T-cell (primary cell): Measurements from ENCODE around the gene PDZD7. TPM values are rescaled to one million over a fixed set of nuclear protein-coding genes. Genes with fewer than 3 reads are reported as not detected.

Experiments
- ATAC-seq, 4 experiments: fragments of 200-7000 bp in 3 of 4; fragments of 150-1000 bp in 1 of 4; cut with Tn5 transposase; replicated peaks in 1 of 4; 1 replicate in 3 of 4; 2 replicates in 1 of 4; pipeline ENCODE4 v1.10.0; 2021; ENCODE audit warnings: moderate library complexity in 3 of 4, mild to moderate bottlenecking in 2 of 4, moderate number of reproducible peaks in 1 of 4
- CTCF ChIA-PET, 2 donors: fragments of 300-600 bp; sonication (Branson Sonifier 250); formaldehyde crosslinking; loops; one replicate each; lab custom pipeline; 2022; ENCODE audit warnings: antibody characterized with exemption in 2 of 2; lab: Charles Lee
- POLR2A ChIA-PET, 2 donors: fragments of 300-600 bp; sonication (Branson Sonifier 250); formaldehyde crosslinking; loops; one replicate each; lab custom pipeline; 2022; ENCODE audit warnings: antibody characterized with exemption in 2 of 2; lab: Charles Lee
- DNase-seq, 35 experiments: peaks; one replicate each; pipeline versions ENCODE4 v3.0.0 to v3.0.0-alpha.2; 2013 to 2023
- H3K27ac ChIP-seq: one replicate; pipeline ENCODE4 v1.5.1; 2013; ENCODE audit warnings: low read length
- H3K27me3 ChIP-seq, 2 experiments: replicated peaks in 1 of 2; 1 replicate in 1 of 2; 2 replicates in 1 of 2; pipeline versions ENCODE4 v1.6.1 to v1.7.0; 2013; ENCODE audit warnings: low read length in 1 of 2, mixed read lengths in 1 of 2; ENCODE audit not compliant: control insufficient read depth in 2 of 2, insufficient read depth in 2 of 2; ENCODE audit errors: extremely low read depth in 1 of 2
- H3K36me3 ChIP-seq, 2 donors: 1 replicate in 1 of 2; 2 replicates in 1 of 2; pipeline versions ENCODE4 v1.6.1 to v1.7.0; 2013; ENCODE audit warnings: low read length in 1 of 2; ENCODE audit not compliant: control insufficient read depth in 2 of 2, insufficient read depth in 1 of 2; ENCODE audit errors: extremely low read depth in 1 of 2
- H3K4me1 ChIP-seq, 2 experiments: 1 replicate in 1 of 2; 2 replicates in 1 of 2; pipeline versions ENCODE4 v1.6.1 to v1.7.0; 2013; ENCODE audit warnings: low read length in 2 of 2, mixed read lengths in 1 of 2; ENCODE audit not compliant: insufficient read depth in 2 of 2, control insufficient read depth in 1 of 2; ENCODE audit errors: extremely low read depth in 1 of 2
- H3K4me3 ChIP-seq, 2 donors: 1 replicate in 1 of 2; 2 replicates in 1 of 2; pipeline versions ENCODE4 v1.5.1 to v1.7.0; 2013; ENCODE audit warnings: mild to moderate bottlenecking in 2 of 2, low read length in 1 of 2, moderate library complexity in 1 of 2; ENCODE audit not compliant: control insufficient read depth in 1 of 2; ENCODE audit errors: extremely low read depth in 1 of 2
- H3K9me3 ChIP-seq: 2 replicates; pipeline ENCODE4 v1.7.0; 2013
- H3K27ac Mint-ChIP-seq, 2 donors: one replicate each; pipeline ENCODE4 v1.8.0; 2020 to 2021; ENCODE audit warnings: mild to moderate bottlenecking in 2 of 2, mixed read lengths in 2 of 2
- H3K27me3 Mint-ChIP-seq, 2 donors: one replicate each; pipeline ENCODE4 v1.8.0; 2021 to 2022; ENCODE audit warnings: mixed read lengths in 2 of 2
- H3K36me3 Mint-ChIP-seq: one replicate; pipeline ENCODE4 v1.8.0; 2021; ENCODE audit warnings: mixed read lengths
- H3K4me1 Mint-ChIP-seq, 3 donors: one replicate each; pipeline ENCODE4 v1.8.0; 2020 to 2022; ENCODE audit warnings: mixed read lengths in 3 of 3, mild to moderate bottlenecking in 1 of 3
- H3K4me3 Mint-ChIP-seq, 3 donors: one replicate each; pipeline ENCODE4 v1.8.0; 2020 to 2022; ENCODE audit warnings: mild to moderate bottlenecking in 3 of 3, mixed read lengths in 3 of 3, moderate library complexity in 3 of 3
- H3K9me3 Mint-ChIP-seq, 3 donors: one replicate each; pipeline ENCODE4 v1.8.0; 2020 to 2022; ENCODE audit warnings: mixed read lengths in 3 of 3
- WGBS: methylation state at CpG from one replicate; pipeline ENCODE4 v1.1.5; 2013; ENCODE audit warnings: missing lambda C conversion rate; ENCODE audit not compliant: insufficient coverage; 5-methylcytosine and 5-hydroxymethylcytosine counted together
- total RNA-seq, 35 experiments: library from RNA in 6 of 35; stranded (reverse) in 6 of 35; fragments of 120-200 nt in 1 of 35; gene quantifications; one replicate each; pipeline versions ENCODE4 v1.2.1 to v1.2.4 and lab custom pipeline; 2013 to 2026

PDZD7 gene
- total RNA-seq, 5 donors from 2014 or later (not counting 1 experiment from before 2014, with no cell fraction given): 1.7 to 2.7 (median 2.3) TPM

GRCh38 chr10:101043363-101043707, 12.4 kb upstream of the PDZD7 start:
- Histone ChIP-seq H3K4me1 (peaks cover 5 to 27% of the 10 kb centered on the region in 2 experiments), H3K9me3 (no peaks in the 10 kb centered on the region), H3K4me3 (peak overlapping the region; percentile 59 to 83), H3K36me3 (peaks cover 6 to 10% of the 10 kb centered on the region in 2 donors), H3K27me3 (peaks cover 14 to 27% of the 10 kb centered on the region in 2 experiments), H3K27ac (peak overlapping the region; percentile 36)
- ATAC-seq (no peak), DNase-seq (no peak)
- 50% methylated on average over 1 of the region's 2 CpGs for WGBS
- ChIA-PET POLR2A (interaction anchor here (0.6 to 1.5 kb wide), 5 partner anchors 9 to 512 kb away, joined by 3 to 9 read pairs (median 4); partner anchors contain the start of gene KAZALD1 (in 1 of the 2)), CTCF (interaction anchor here (0.7 to 2.1 kb wide), 21 partner anchors 8 to 99 kb away, joined by 3 to 12 read pairs (median 4); partner anchors contain the start of genes PDZD7 (in 1 of the 2) and SFXN3 (in 1 of the 2))
- Mint-ChIP-seq H3K9me3 (no peaks in the 10 kb centered on the region), H3K4me3 (peak overlapping the region; percentile 93 to 94 (median 94)), H3K27me3 (peaks cover 23 to 25% of the 10 kb centered on the region in 2 donors), H3K27ac (peak overlapping the region; percentile 27 to 94), H3K36me3 (peaks cover 4% of the 10 kb centered on the region), H3K4me1 (peaks cover 25 to 35% (median 27%) of the 10 kb centered on the region in 3 donors)

- Histone ChIP-seq H3K9me3 (no peaks in the 10 kb centered on the region), H3K27ac (peak overlapping the region; percentile 36), H3K36me3 (peaks cover 6 to 15% of the 10 kb centered on the region in 2 donors), H3K4me1 (peaks cover 5 to 22% of the 10 kb centered on the region in 2 experiments), H3K27me3 (peaks cover 13 to 22% of the 10 kb centered on the region in 2 experiments), H3K4me3 (peak overlapping the region; percentile 59 to 83)
- Mint-ChIP-seq H3K4me3 (peak overlapping the region; percentile 93 to 94 (median 94)), H3K27ac (peak overlapping the region; percentile 90 to 94), H3K9me3 (no peaks in the 10 kb centered on the region), H3K36me3 (peaks cover 9% of the 10 kb centered on the region), H3K27me3 (peaks cover 17 to 20% of the 10 kb centered on the region in 2 donors), H3K4me1 (peaks cover 23 to 31% (median 26%) of the 10 kb centered on the region in 3 donors)
- POLR2A ChIA-PET: interaction anchor here (0.6 to 1.5 kb wide), 4 partner anchors 11 to 512 kb away, joined by 3 to 9 read pairs (median 4); partner anchors contain the start of gene KAZALD1 (in 1 of the 2)
- peak; percentile 44 to 85 (median 68) for DNase-seq
- under 1% methylated on average over 28 of the region's 40 CpGs for WGBS
- ATAC-seq: peak; percentile 80 to 91 (median 86)
- CTCF ChIA-PET: interaction anchor here (0.6 to 2.1 kb wide), 24 partner anchors 8 to 100 kb away, joined by 3 to 12 read pairs (median 4); partner anchors contain the start of genes PDZD7 (in 1 of the 2) and SFXN3 (in 1 of the 2)
Measured at GRCh38 chr10:101042667-101043362, 11.9 kb upstream of the PDZD7 start.

GRCh38 chr10:101042118-101042517, 11.2 kb upstream of the PDZD7 start:
- ATAC-seq (no peak), DNase-seq (no peak)
- H3K27me3 ChIP-seq: peaks cover 9 to 15% of the 10 kb centered on the region in 2 experiments
- peaks cover 11 to 13% of the 10 kb centered on the region in 2 donors for H3K27me3 Mint-ChIP-seq
- no peaks in the 10 kb centered on the region for H3K9me3 Mint-ChIP-seq
- ChIA-PET POLR2A (interaction anchor here in 1 of 2 donors (1.5 kb wide), 1 partner anchor 10 kb away, joined by 9 read pairs; no protein-coding TSS in a partner anchor), CTCF (interaction anchor here (0.6 to 2.1 kb wide), 15 partner anchors 9 to 100 kb away, joined by 3 to 14 read pairs (median 6); partner anchors contain the start of genes KAZALD1 (in 1 of the 2), PDZD7 (in 1 of the 2) and SFXN3 (in 1 of the 2))
- peak overlapping the region; percentile 36 for H3K27ac ChIP-seq
- peaks cover 5 to 22% of the 10 kb centered on the region in 2 experiments for H3K4me1 ChIP-seq
- peaks cover 23 to 31% (median 26%) of the 10 kb centered on the region in 3 donors for H3K4me1 Mint-ChIP-seq
- WGBS: 95% methylated on average over 2 of the region's 4 CpGs
- H3K36me3 Mint-ChIP-seq: peaks cover 16% of the 10 kb centered on the region
- H3K4me3 ChIP-seq: no peak overlapping the region
- peaks cover 6 to 22% of the 10 kb centered on the region in 2 donors for H3K36me3 ChIP-seq
- H3K27ac Mint-ChIP-seq: peak overlapping the region in 1 of 2 donors; percentile 90
- H3K4me3 Mint-ChIP-seq: peak overlapping the region; percentile 93 to 94 (median 94)
- H3K9me3 ChIP-seq: no peaks in the 10 kb centered on the region

GRCh38 chr10:101041252-101041761, 10.4 kb upstream of the PDZD7 start:
- H3K36me3 Mint-ChIP-seq: peaks cover 21% of the 10 kb centered on the region
- ATAC-seq (peak; percentile 78 to 89 (median 81)), DNase-seq (peak; percentile 45 to 85 (median 67))
- no peak overlapping the region for H3K4me3 Mint-ChIP-seq
- peaks cover 3 to 6% of the 10 kb centered on the region in 2 donors for H3K27me3 Mint-ChIP-seq
- Histone ChIP-seq H3K36me3 (peaks cover 13 to 30% of the 10 kb centered on the region in 2 donors), H3K9me3 (no peaks in the 10 kb centered on the region), H3K27ac (no peak overlapping the region), H3K4me3 (no peak overlapping the region), H3K27me3 (peaks cover 6 to 7% of the 10 kb centered on the region in 2 experiments), H3K4me1 (peaks cover 5 to 22% of the 10 kb centered on the region in 2 experiments)
- 40% methylated on average over 2 of the region's 6 CpGs for WGBS
- H3K9me3 Mint-ChIP-seq: no peaks in the 10 kb centered on the region
- CTCF ChIA-PET: interaction anchor here (0.6 to 2.1 kb wide), 26 partner anchors 9 to 1753 kb away, joined by 3 to 20 read pairs (median 6); partner anchors contain the start of genes PDZD7 (in 2 of the 2), SFXN3 (in 2 of the 2), HIF1AN (in 1 of the 2) and KAZALD1 (in 1 of the 2)
- peak overlapping the region in 1 of 2 donors; percentile 48 for H3K27ac Mint-ChIP-seq
- H3K4me1 Mint-ChIP-seq: peaks cover 23 to 31% (median 26%) of the 10 kb centered on the region in 3 donors
- POLR2A ChIA-PET: interaction anchor here (0.6 to 0.7 kb wide), 2 partner anchors 9 to 19 kb away, joined by 4 to 13 read pairs; no protein-coding TSS in a partner anchor

- Mint-ChIP-seq H3K9me3 (no peaks in the 10 kb centered on the region), H3K27me3 (peaks cover 0 to 1% of the 10 kb centered on the region in 2 donors), H3K27ac (no peak overlapping the region), H3K36me3 (peaks cover 26% of the 10 kb centered on the region), H3K4me3 (no peak overlapping the region), H3K4me1 (peaks cover 23 to 31% (median 26%) of the 10 kb centered on the region in 3 donors)
- DNase-seq: no peak
- Histone ChIP-seq H3K9me3 (no peaks in the 10 kb centered on the region), H3K36me3 (peaks cover 13 to 35% of the 10 kb centered on the region in 2 donors), H3K4me3 (no peak overlapping the region), H3K27me3 (peaks cover 6 to 7% of the 10 kb centered on the region in 2 experiments), H3K27ac (no peak overlapping the region), H3K4me1 (peaks cover 5 to 22% of the 10 kb centered on the region in 2 experiments)
- ChIA-PET CTCF (interaction anchor here (0.6 to 2.1 kb wide), 19 partner anchors 9 to 1753 kb away, joined by 3 to 20 read pairs (median 7); partner anchors contain the start of genes PDZD7 (in 2 of the 2), SFXN3 (in 2 of the 2) and HIF1AN (in 1 of the 2)), POLR2A (interaction anchor here (0.6 to 0.7 kb wide), 2 partner anchors 8 to 20 kb away, joined by 4 to 13 read pairs; no protein-coding TSS in a partner anchor)
- WGBS: 43% methylated on average over 1 of the region's 2 CpGs
- peak in 1 of 4 experiments; percentile 5 for ATAC-seq
Measured at GRCh38 chr10:101040851-101041250, 9.9 kb upstream of the PDZD7 start.
